Heart right ventricle (tissue), 16 donors: ENCODE data around the gene TMEM114. TPM values are rescaled to one million over a fixed set of nuclear protein-coding genes. Genes with fewer than 3 reads are reported as not detected.

Experiments
- ATAC-seq, 8 donors: fragments of 200-7000 bp; cut with Tn5 transposase; one replicate each; pipeline ENCODE4 v1.9.1; 2020; ENCODE audit warnings: mild to moderate bottlenecking in 8 of 8, moderate library complexity in 8 of 8, moderate number of reproducible peaks in 1 of 8
- DNase-seq, 2 donors: peaks; one replicate each; pipeline ENCODE4 v3.0.0-alpha.2; 2020
- H3K27ac ChIP-seq, 10 donors: fragments of 200-600 bp; sonication (generic) in 2 of 10; one replicate each; pipeline versions ENCODE4 v1.5.0 to v1.8.0; 2020 to 2022; ENCODE audit warnings: mild to moderate bottlenecking in 3 of 10
- H3K27me3 ChIP-seq, 7 donors: fragments of 200-600 bp; one replicate each; pipeline ENCODE4 v1.8.0; 2021 to 2022; ENCODE audit warnings: mild to moderate bottlenecking in 2 of 7
- H3K36me3 ChIP-seq, 9 donors: fragments of 200-600 bp; sonication (generic) in 1 of 9; one replicate each; pipeline versions ENCODE4 v1.5.0 to v1.8.0; 2020 to 2022; ENCODE audit warnings: mild to moderate bottlenecking in 2 of 9
- H3K4me1 ChIP-seq, 9 donors: fragments of 200-600 bp; sonication (generic) in 1 of 9; one replicate each; pipeline versions ENCODE4 v1.5.0 to v1.8.0; 2020 to 2022; ENCODE audit warnings: mild to moderate bottlenecking in 4 of 9
- H3K4me3 ChIP-seq, 10 donors: fragments of 200-600 bp; sonication (generic) in 2 of 10; one replicate each; pipeline versions ENCODE4 v1.5.0 to v1.8.0; 2020 to 2022; ENCODE audit warnings: mild to moderate bottlenecking in 7 of 10, moderate library complexity in 2 of 10
- H3K9me3 ChIP-seq, 11 donors: fragments of 200-600 bp in 10 of 11; sonication (generic) in 2 of 11; one replicate each; pipeline versions ENCODE4 v1.5.0 to v1.8.0; 2013 to 2022; ENCODE audit warnings: mild to moderate bottlenecking in 2 of 11, control low read depth in 1 of 11, moderate library complexity in 1 of 11
- CTCF ChIP-seq, 9 donors: fragments of 200-600 bp; sonication (generic) in 2 of 9; IDR thresholded peaks; one replicate each; pipeline versions ENCODE4 v1.5.0 to v1.8.0; 2021 to 2022; ENCODE audit warnings: antibody characterized with exemption in 9 of 9, mild to moderate bottlenecking in 5 of 9, moderate library complexity in 1 of 9
- WGBS, 2 donors: extraction: QIAGEN DNeasy Blood & Tissue Kit; methylation state at CpG; one replicate each; pipeline ENCODE4 v1.1.7; 2013; ENCODE audit warnings: inconsistent platforms in 1 of 2; 5-methylcytosine and 5-hydroxymethylcytosine counted together
- intact Hi-C, 10 donors: fragments of 100-400 bp; cut with DNase I; formaldehyde crosslinking; loops; one replicate each; pipeline versions ENCODE4 v1.11.1 to v1.14.2; 2022
- polyA plus RNA-seq, 2 donors: library from polyadenylated mRNA; stranded (reverse); fragments of 200-250 nt; gene quantifications; one replicate each; pipeline ENCODE4 v1.2.3, GENCODE V29; 2013
- total RNA-seq, 10 donors: library from RNA; stranded (reverse); fragmentation: NEBNext Ultra II Directional in 3 of 10; extraction: Animal tissue kit (Norgen Biotek cat#: 25700) in 3 of 10; gene quantifications; one replicate each; pipeline versions ENCODE4 v1.2.1 to v1.2.4, GENCODE V29; 2021 to 2023
- donor health status: Arrhythmogenic right ventricular cardiomyopathy.
- donor health status: ischemic (EF 13 %, LVEDD 7.1; RV severe dilation, severe dysfunction).
- donor health status: healthy with polysubstance abuse.
- donor health status: DM: no; HTN: yes; CAD: no.
- donor health status: DM: no; HTN: no; CAD: no.
- donor health status: ischemic (EF 25% LVEDD 6.9; RV normal size, moderate dysfunction).
- donor health status: ischemic (EF 25% LVEDD 5.7; RV mildly dilated, moderate dysfunction).
- donor health status: healthy.
- donor health status: DM: yes; HTN: yes; CAD: no.
- donor health status: Ischemic cardiomyopathy.
- donor health status: ischemic (EF 35%, LVEDD 5.7; RV mildly dilated, moderate dysfunction).
- donor health status: nonischemic (EF 11% LVEDD 7.7; RV severe dilation, severe dysfunction).
- donor health status: DM: yes; HTN: yes; CAD: no.
- donor health status: PGD.
- donor health status: ischemic (EF 29% LVEDD 5.4; RV normal size, mild dysfunction).
- donor health status: nonischemic (EF 23%, LVEDD 6.1; RV moderate dilation, normal function).

Gene TMEM114
- total and polyA plus RNA-seq, 12 donors = 0.34 to 0.37 TPM; not detected in 10

GRCh38 chr16:8585041-8585440 is 5.3 kb downstream of the TMEM114 start:
- Histone ChIP-seq H3K27ac (no peak overlapping the region), H3K9me3 (no peaks in the 10 kb centered on the region), H3K4me3 (no peak overlapping the region), H3K36me3 (no peaks in the 10 kb centered on the region), H3K4me1 (peaks cover 0 to 13% (median 6%) of the 10 kb centered on the region in 9 donors), H3K27me3 (peaks cover 5 to 37% (median 34%) of the 10 kb centered on the region in 7 donors)
- ATAC-seq = no peak
- no peak for DNase-seq
- intact Hi-C loops = no loop called here
- WGBS, 2 donors = 65 to 80% methylated on average over 2 of the region's 2 CpGs
- no peak for TF ChIP-seq CTCF (IDR thresholded peaks at IDR 0.05)

- no peak for TF ChIP-seq CTCF (IDR thresholded peaks at IDR 0.05)
- 65 to 70% methylated on average over 4 of the region's 4 CpGs for WGBS, 2 donors
- Histone ChIP-seq H3K27me3 (peaks cover 0 to 27% (median 21%) of the 10 kb centered on the region in 7 donors), H3K36me3 (no peaks in the 10 kb centered on the region), H3K9me3 (no peaks in the 10 kb centered on the region), H3K4me1 (no peaks in the 10 kb centered on the region), H3K4me3 (no peak overlapping the region), H3K27ac (no peak overlapping the region)
- intact Hi-C loops = no loop called here
- ATAC-seq (no peak), DNase-seq (no peak)
Measured at GRCh38 chr16:8583732-8584131, 6.6 kb downstream of the TMEM114 start.

GRCh38 chr16:8583199-8583598 is 7.1 kb downstream of the TMEM114 start:
- TF ChIP-seq CTCF (IDR thresholded peaks at IDR 0.05) = no peak
- no peaks in the 10 kb centered on the region for H3K4me1 ChIP-seq
- intact Hi-C loops = no loop called here

GRCh38 chr16:8581831-8582580 is 8.3 kb downstream of the TMEM114 start:
- peak in 6 of 8 donors; percentile 33 to 74 (median 62) for ATAC-seq
- Histone ChIP-seq H3K4me3 (no peak overlapping the region), H3K9me3 (no peaks in the 10 kb centered on the region), H3K4me1 (no peaks in the 10 kb centered on the region), H3K27me3 (peaks cover 0 to 21% (median 6%) of the 10 kb centered on the region in 7 donors), H3K27ac (no peak overlapping the region), H3K36me3 (no peaks in the 10 kb centered on the region)
- WGBS, 2 donors = 43 to 44% methylated on average over 6 of the region's 6 CpGs
- no peak for TF ChIP-seq CTCF (IDR thresholded peaks at IDR 0.05)
- intact Hi-C loops = no loop called here
- no peak for DNase-seq

More at GRCh38 chr16:8583199-8583598, 7.1 kb downstream of the TMEM114 start:
- WGBS, 2 donors = 82 to 87% methylated on average over 3 of the region's 3 CpGs
- H3K27ac ChIP-seq = no peak overlapping the region
- H3K27me3 ChIP-seq = peaks cover 0 to 24% (median 15%) of the 10 kb centered on the region in 7 donors
- H3K4me3 ChIP-seq = no peak overlapping the region
- no peaks in the 10 kb centered on the region for H3K36me3 ChIP-seq
- DNase-seq (no peak), ATAC-seq (no peak)
- no peaks in the 10 kb centered on the region for H3K9me3 ChIP-seq
